Colonic mucosa (tissue), 4 donors: ENCODE results near the gene GCLC. TPM values are rescaled to one million over a fixed set of nuclear protein-coding genes. Genes with fewer than 3 reads are reported as not detected.

Source experiments
- DNase-seq: peaks from one replicate; pipeline ENCODE4 v3.0.0-alpha.2; 2020
- H3K27ac ChIP-seq: fragments of 200-600 bp; one replicate; pipeline ENCODE4 v1.8.0; 2021
- H3K27me3 ChIP-seq: fragments of 200-600 bp; one replicate; pipeline ENCODE4 v1.8.0; 2021
- H3K36me3 ChIP-seq: fragments of 200-600 bp; one replicate; pipeline ENCODE4 v1.8.0; 2021
- H3K4me1 ChIP-seq: fragments of 200-600 bp; one replicate; pipeline ENCODE4 v1.8.0; 2021; ENCODE audit warnings: mild to moderate bottlenecking
- H3K4me3 ChIP-seq: fragments of 200-600 bp; one replicate; pipeline ENCODE4 v1.8.0; 2021
- H3K9ac ChIP-seq, 2 donors: one replicate each; pipeline ENCODE4 v1.7.0; 2013; ENCODE audit warnings: control low read depth in 2 of 2, low read depth in 2 of 2, low read length in 2 of 2
- H3K9me3 ChIP-seq: fragments of 200-600 bp; one replicate; pipeline ENCODE4 v1.8.0; 2021
- intact Hi-C: fragments of 100-400 bp; cut with DNase I; formaldehyde crosslinking; loops from one replicate; pipeline ENCODE4 v1.14.1; 2022
- total RNA-seq, 2 donors: library from RNA; stranded (reverse); fragmentation: NEBNext Ultra II Directional in 1 of 2; extraction: Animal tissue kit (Norgen Biotek cat#: 25700) in 1 of 2; gene quantifications; one replicate each; pipeline ENCODE4 v1.2.1, GENCODE V29; 2021
- TF ChIP-seq, protein P1 (sequence below): fragments of 200-600 bp; IDR thresholded peaks from one replicate; pipeline ENCODE4 v1.8.0; 2022; ENCODE audit warnings: antibody characterized with exemption, mild to moderate bottlenecking
- donor health status: healthy.
- donor health status: DM: no; HTN: no; CAD: no.
- donor health status: DM: no; HTN: no; CAD: no.

Gene GCLC
- total RNA-seq, 2 donors from 2014 or later, result 35.0 to 37.1 TPM

DNA sequence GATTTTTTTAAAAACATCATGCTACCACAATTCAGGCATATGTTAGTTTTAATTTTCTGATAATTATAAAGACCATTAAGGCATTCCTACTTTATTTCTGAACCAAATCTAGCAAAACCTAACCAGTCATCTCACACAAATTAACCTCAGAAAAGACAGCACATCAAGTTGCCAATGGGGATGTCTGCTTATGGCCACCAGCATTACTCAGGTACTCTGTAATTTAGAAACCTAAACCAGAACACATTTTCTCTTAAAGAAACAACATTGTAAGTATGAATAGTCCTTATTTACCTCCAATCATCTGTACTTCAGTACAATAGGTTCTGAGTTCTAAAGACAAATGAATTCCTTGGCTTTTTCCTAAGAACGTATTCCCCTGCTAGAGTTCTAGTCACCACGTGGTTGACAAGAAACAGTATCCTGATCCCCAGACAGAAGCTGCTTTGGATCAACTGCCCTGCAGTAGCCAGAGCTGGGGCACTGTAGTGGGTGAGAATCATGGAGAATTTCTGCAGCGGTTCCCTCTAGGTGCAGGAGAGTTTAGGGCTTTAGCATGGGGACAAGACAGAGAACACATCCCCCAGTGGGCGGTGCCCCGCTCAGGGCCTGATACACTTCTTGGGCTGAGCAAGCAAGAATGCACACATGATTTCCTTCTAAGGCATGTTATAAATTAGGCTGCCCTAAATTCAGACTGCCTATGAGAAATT lies 15.4 kb downstream of the GCLC start:
- no peak overlapping the region for H3K4me3 ChIP-seq
- H3K36me3 ChIP-seq, result no peaks in the 10 kb centered on the region
- intact Hi-C loops, result no loop called here
- TF ChIP-seq, protein P1, sequence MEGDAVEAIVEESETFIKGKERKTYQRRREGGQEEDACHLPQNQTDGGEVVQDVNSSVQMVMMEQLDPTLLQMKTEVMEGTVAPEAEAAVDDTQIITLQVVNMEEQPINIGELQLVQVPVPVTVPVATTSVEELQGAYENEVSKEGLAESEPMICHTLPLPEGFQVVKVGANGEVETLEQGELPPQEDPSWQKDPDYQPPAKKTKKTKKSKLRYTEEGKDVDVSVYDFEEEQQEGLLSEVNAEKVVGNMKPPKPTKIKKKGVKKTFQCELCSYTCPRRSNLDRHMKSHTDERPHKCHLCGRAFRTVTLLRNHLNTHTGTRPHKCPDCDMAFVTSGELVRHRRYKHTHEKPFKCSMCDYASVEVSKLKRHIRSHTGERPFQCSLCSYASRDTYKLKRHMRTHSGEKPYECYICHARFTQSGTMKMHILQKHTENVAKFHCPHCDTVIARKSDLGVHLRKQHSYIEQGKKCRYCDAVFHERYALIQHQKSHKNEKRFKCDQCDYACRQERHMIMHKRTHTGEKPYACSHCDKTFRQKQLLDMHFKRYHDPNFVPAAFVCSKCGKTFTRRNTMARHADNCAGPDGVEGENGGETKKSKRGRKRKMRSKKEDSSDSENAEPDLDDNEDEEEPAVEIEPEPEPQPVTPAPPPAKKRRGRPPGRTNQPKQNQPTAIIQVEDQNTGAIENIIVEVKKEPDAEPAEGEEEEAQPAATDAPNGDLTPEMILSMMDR, result no peak
- peaks cover 2% of the 10 kb centered on the region for H3K4me1 ChIP-seq
- no peaks in the 10 kb centered on the region for H3K27me3 ChIP-seq
- H3K9me3 ChIP-seq, result no peaks in the 10 kb centered on the region
- H3K27ac ChIP-seq, result peak overlapping the region; percentile 26
- DNase-seq, result no peak
- H3K9ac ChIP-seq, result no peak overlapping the region

GRCh38 chr6:53528107-53528506 lies 16.8 kb downstream of the GCLC start:
- H3K27me3 ChIP-seq, result no peaks in the 10 kb centered on the region
- TF ChIP-seq, protein P1, result no peak
- H3K4me1 ChIP-seq, result peaks cover 8% of the 10 kb centered on the region
- H3K9ac ChIP-seq, result no peak overlapping the region
- H3K4me3 ChIP-seq, result no peak overlapping the region
- no peak for DNase-seq
- H3K9me3 ChIP-seq, result no peaks in the 10 kb centered on the region
- intact Hi-C loops, result no loop called here
- H3K36me3 ChIP-seq, result no peaks in the 10 kb centered on the region
- H3K27ac ChIP-seq, result no peak overlapping the region

DNA sequence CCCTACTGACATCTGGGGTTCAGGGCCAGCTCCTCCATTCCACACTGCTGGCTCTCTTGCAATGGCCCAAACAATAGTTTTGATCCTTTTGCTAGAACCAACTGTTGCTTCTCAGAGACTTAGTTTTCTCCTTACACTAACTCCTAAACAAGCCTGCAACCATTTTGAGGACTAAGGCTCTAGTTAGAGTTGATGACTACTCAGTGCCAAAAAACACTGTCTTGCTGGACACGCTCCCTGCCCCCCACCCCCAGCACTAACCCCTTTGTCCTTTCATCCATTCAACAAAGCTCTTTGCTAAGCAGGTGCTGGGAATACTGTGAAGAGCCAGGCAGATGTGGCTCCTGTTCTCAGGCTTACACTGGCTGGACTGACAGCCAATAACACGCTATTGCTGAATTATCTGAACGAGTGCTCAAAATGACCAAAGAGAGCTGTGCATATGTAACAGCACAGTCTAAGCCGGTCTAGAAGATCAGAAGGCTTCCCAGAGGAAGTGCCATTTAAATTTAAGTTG lies 17.6 kb downstream of the GCLC start:
- TF ChIP-seq, protein P1, result no peak
- H3K27ac ChIP-seq, result no peak overlapping the region
- no peak for DNase-seq
- no peak overlapping the region for H3K9ac ChIP-seq
- H3K9me3 ChIP-seq, result no peaks in the 10 kb centered on the region
- no peaks in the 10 kb centered on the region for H3K36me3 ChIP-seq
- intact Hi-C loops, result no loop called here
- H3K4me3 ChIP-seq, result no peak overlapping the region
- H3K4me1 ChIP-seq, result peaks cover 8% of the 10 kb centered on the region
- H3K27me3 ChIP-seq, result no peaks in the 10 kb centered on the region

GRCh38 chr6:53526000-53526399 lies 18.9 kb downstream of the GCLC start:
- H3K9ac ChIP-seq, result no peak overlapping the region
- TF ChIP-seq, protein P1, result no peak
- no peaks in the 10 kb centered on the region for H3K9me3 ChIP-seq
- H3K4me1 ChIP-seq, result peaks cover 8% of the 10 kb centered on the region
- H3K27me3 ChIP-seq, result no peaks in the 10 kb centered on the region
- intact Hi-C loops, result no loop called here
- no peaks in the 10 kb centered on the region for H3K36me3 ChIP-seq
- H3K4me3 ChIP-seq, result no peak overlapping the region
- DNase-seq, result no peak
- no peak overlapping the region for H3K27ac ChIP-seq

DNA sequence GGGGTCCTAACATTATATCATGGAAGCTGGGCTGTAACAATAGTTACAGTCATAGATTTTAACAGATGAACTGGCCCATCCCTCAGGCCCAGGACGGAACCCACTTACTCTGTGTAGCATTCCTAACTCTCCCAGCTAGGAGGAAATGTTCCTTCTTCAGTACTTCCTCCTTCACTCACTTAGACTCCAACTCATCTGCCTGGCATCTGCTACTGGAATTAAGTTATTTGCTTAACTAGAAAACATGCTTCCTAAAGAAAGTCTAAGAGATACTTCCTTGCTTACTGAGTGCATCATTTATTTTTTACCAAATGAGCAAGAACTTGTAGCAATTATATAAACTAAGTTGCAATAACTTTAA lies 20.5 kb downstream of the GCLC start:
- Histone ChIP-seq H3K27me3 (no peaks in the 10 kb centered on the region), H3K36me3 (no peaks in the 10 kb centered on the region), H3K9me3 (no peaks in the 10 kb centered on the region), H3K4me1 (peaks cover 8% of the 10 kb centered on the region), H3K9ac (no peak overlapping the region), H3K4me3 (no peak overlapping the region), H3K27ac (peak overlapping the region; percentile 46)
- intact Hi-C loops, result no loop called here
- DNase-seq, result no peak
- TF ChIP-seq, protein P1, result no peak
